ENCODE measurements around the gene CANT1.

The CANT1 gene

GRCh38 chr17:79050551-79050950, 41.0 kb upstream of the CANT1 start:
- Histone ChIP-seq H3K36me3 (ENCODE audit: insufficient read depth, low read length) (no peaks in the 10 kb centered on the region), H3K9ac (ENCODE audit: insufficient read length) (no peak overlapping the region), H3K27ac (no peak overlapping the region), H3K4me3 (no peak overlapping the region), H3K9me3 (ENCODE audit: low read depth, low read length) (no peaks in the 10 kb centered on the region; the same call in 1 of the 2 replicates)
- TF ChIP-seq EZH2 (IDR thresholded peaks at IDR 0.05) (no peak), FOXP2 (optimal IDR thresholded peaks at IDR 0.05; ENCODE audit: control extremely low read depth, extremely low read length, insufficient read depth) (no peak), POLR2AphosphoS5 (IDR thresholded peaks at IDR 0.05; ENCODE audit: borderline replicate concordance, low read depth, low read length) (no peak)
- DNase-seq (ENCODE audit: low read depth, low spot score), result no peak

- no peaks in the 10 kb centered on the region for H3K36me3 ChIP-seq (ENCODE audit: insufficient read depth, low read length)
- H3K9ac ChIP-seq (ENCODE audit: insufficient read length), result no peak overlapping the region
- no peak overlapping the region for H3K4me3 ChIP-seq
- no peaks in the 10 kb centered on the region; the same call in 1 of the 2 replicates for H3K9me3 ChIP-seq (ENCODE audit: low read depth, low read length)
- no peak overlapping the region for H3K27ac ChIP-seq
- no peak for DNase-seq (ENCODE audit: low read depth, low spot score)
- TF ChIP-seq POLR2AphosphoS5 (IDR thresholded peaks at IDR 0.05; ENCODE audit: borderline replicate concordance, low read depth, low read length) (no peak), FOXP2 (optimal IDR thresholded peaks at IDR 0.05; ENCODE audit: control extremely low read depth, extremely low read length, insufficient read depth) (no peak), EZH2 (IDR thresholded peaks at IDR 0.05) (no peak)
These were observed 40.3 kb upstream of the CANT1 start for GRCh38 chr17:79049821-79050220.

GRCh38 chr17:79048826-79049755, 39.5 kb upstream of the CANT1 start:
- TF ChIP-seq EZH2 (IDR thresholded peaks at IDR 0.05) (no peak), FOXP2 (optimal IDR thresholded peaks at IDR 0.05; ENCODE audit: control extremely low read depth, extremely low read length, insufficient read depth) (no peak), POLR2AphosphoS5 (IDR thresholded peaks at IDR 0.05; ENCODE audit: borderline replicate concordance, low read depth, low read length) (no peak)
- DNase-seq (ENCODE audit: low read depth, low spot score), result no peak
- no peak overlapping the region for H3K27ac ChIP-seq
- no peaks in the 10 kb centered on the region for H3K36me3 ChIP-seq (ENCODE audit: insufficient read depth, low read length)
- no peak overlapping the region for H3K4me3 ChIP-seq
- H3K9me3 ChIP-seq (ENCODE audit: low read depth, low read length), result no peaks in the 10 kb centered on the region
- no peak overlapping the region for H3K9ac ChIP-seq (ENCODE audit: insufficient read length)

GRCh38 chr17:79047923-79048825, 38.6 kb upstream of the CANT1 start:
- Histone ChIP-seq H3K4me3 (no peak overlapping the region), H3K27ac (no peak overlapping the region), H3K36me3 (ENCODE audit: insufficient read depth, low read length) (no peaks in the 10 kb centered on the region), H3K9me3 (ENCODE audit: low read depth, low read length) (no peaks in the 10 kb centered on the region), H3K9ac (ENCODE audit: insufficient read length) (no peak overlapping the region)
- DNase-seq (ENCODE audit: low read depth, low spot score), result no peak
- TF ChIP-seq FOXP2 (optimal IDR thresholded peaks at IDR 0.05; ENCODE audit: control extremely low read depth, extremely low read length, insufficient read depth), result no peak
- TF ChIP-seq POLR2AphosphoS5 (IDR thresholded peaks at IDR 0.05; ENCODE audit: borderline replicate concordance, low read depth, low read length), result no peak
- TF ChIP-seq EZH2 (IDR thresholded peaks at IDR 0.05), result no peak

- TF ChIP-seq FOXP2 (optimal IDR thresholded peaks at IDR 0.05; ENCODE audit: control extremely low read depth, extremely low read length, insufficient read depth) (no peak), EZH2 (IDR thresholded peaks at IDR 0.05) (no peak), POLR2AphosphoS5 (IDR thresholded peaks at IDR 0.05; ENCODE audit: borderline replicate concordance, low read depth, low read length) (no peak)
- Histone ChIP-seq H3K4me3 (no peak overlapping the region), H3K36me3 (ENCODE audit: insufficient read depth, low read length) (no peaks in the 10 kb centered on the region), H3K9ac (ENCODE audit: insufficient read length) (no peak overlapping the region), H3K27ac (no peak overlapping the region), H3K9me3 (ENCODE audit: low read depth, low read length) (no peaks in the 10 kb centered on the region)
- no peak for DNase-seq (ENCODE audit: low read depth, low spot score)
These were observed 37.8 kb upstream of the CANT1 start for GRCh38 chr17:79047291-79047920.

- Histone ChIP-seq H3K9me3 (ENCODE audit: low read depth, low read length) (no peaks in the 10 kb centered on the region), H3K9ac (ENCODE audit: insufficient read length) (no peak overlapping the region), H3K4me3 (no peak overlapping the region), H3K27ac (no peak overlapping the region), H3K36me3 (ENCODE audit: insufficient read depth, low read length) (no peaks in the 10 kb centered on the region)
- no peak for DNase-seq (ENCODE audit: low read depth, low spot score)
- TF ChIP-seq EZH2 (IDR thresholded peaks at IDR 0.05), result no peak
- no peak for TF ChIP-seq POLR2AphosphoS5 (IDR thresholded peaks at IDR 0.05; ENCODE audit: borderline replicate concordance, low read depth, low read length)
- no peak for TF ChIP-seq FOXP2 (optimal IDR thresholded peaks at IDR 0.05; ENCODE audit: control extremely low read depth, extremely low read length, insufficient read depth)
These were observed 37.3 kb upstream of the CANT1 start for GRCh38 chr17:79046916-79047280.

- no peak overlapping the region for H3K9ac ChIP-seq (ENCODE audit: insufficient read length)
- no peaks in the 10 kb centered on the region for H3K36me3 ChIP-seq (ENCODE audit: insufficient read depth, low read length)
- no peak overlapping the region; the same call in 1 of the 2 replicates for H3K4me3 ChIP-seq
- H3K9me3 ChIP-seq (ENCODE audit: low read depth, low read length), result no peaks in the 10 kb centered on the region
- no peak overlapping the region for H3K27ac ChIP-seq
- no peak for TF ChIP-seq FOXP2 (optimal IDR thresholded peaks at IDR 0.05; ENCODE audit: control extremely low read depth, extremely low read length, insufficient read depth)
- no peak for TF ChIP-seq POLR2AphosphoS5 (IDR thresholded peaks at IDR 0.05; ENCODE audit: borderline replicate concordance, low read depth, low read length)
- TF ChIP-seq EZH2 (IDR thresholded peaks at IDR 0.05), result no peak
- DNase-seq (ENCODE audit: low read depth, low spot score), result no peak
These were observed 36.8 kb upstream of the CANT1 start for GRCh38 chr17:79046197-79046915.
